Muscle layer of colon (tissue), 2 donors: ENCODE results near the gene REC114.

Experiments used
- H3K27ac ChIP-seq: one replicate; pipeline ENCODE4 v1.7.0; 2013; ENCODE audit warnings: low read depth, mild to moderate bottlenecking, low read length, moderate library complexity
- H3K27me3 ChIP-seq, 2 donors: one replicate each; pipeline ENCODE4 v1.7.0; 2013; ENCODE audit warnings: low read length in 2 of 2, mild to moderate bottlenecking in 2 of 2; ENCODE audit not compliant: insufficient read depth in 2 of 2, control insufficient read depth in 1 of 2
- H3K36me3 ChIP-seq: one replicate; pipeline ENCODE4 v1.7.0; 2013; ENCODE audit warnings: mild to moderate bottlenecking, low read length; ENCODE audit not compliant: insufficient read depth
- H3K4me1 ChIP-seq: one replicate; pipeline ENCODE4 v1.7.0; 2013; ENCODE audit warnings: mild to moderate bottlenecking, low read length; ENCODE audit not compliant: insufficient read depth
- H3K4me3 ChIP-seq, 2 donors: one replicate each; pipeline ENCODE4 v1.7.0; 2013; ENCODE audit warnings: low read length in 2 of 2, low read depth in 1 of 2, mild to moderate bottlenecking in 1 of 2, moderate library complexity in 1 of 2
- H3K9ac ChIP-seq: one replicate; pipeline ENCODE4 v1.7.0; 2013; ENCODE audit warnings: low read length
- H3K9me3 ChIP-seq: one replicate; pipeline ENCODE4 v1.7.0; 2013; ENCODE audit warnings: mild to moderate bottlenecking, low read length
- donor health status: abdominal sarcoma.
- donor health status: Adenocarcinoma of cecum.

Gene REC114

GRCh38 chr15:73493922-73494321 is 51.0 kb downstream of the REC114 start:
- Histone ChIP-seq H3K4me3 (no peak overlapping the region), H3K27ac (no peak overlapping the region), H3K9me3 (no peaks in the 10 kb centered on the region), H3K9ac (no peak overlapping the region), H3K36me3 (no peaks in the 10 kb centered on the region), H3K27me3 (no peaks in the 10 kb centered on the region), H3K4me1 (no peaks in the 10 kb centered on the region)

- Histone ChIP-seq H3K9me3 (no peaks in the 10 kb centered on the region), H3K9ac (no peak overlapping the region), H3K4me3 (no peak overlapping the region)
Observed at GRCh38 chr15:73495181-73495580, 52.2 kb downstream of the REC114 start.

GRCh38 chr15:73500696-73501095 is 57.7 kb downstream of the REC114 start:
- Histone ChIP-seq H3K27ac (no peak overlapping the region), H3K4me3 (no peak overlapping the region), H3K4me1 (no peaks in the 10 kb centered on the region), H3K27me3 (no peaks in the 10 kb centered on the region), H3K9me3 (no peaks in the 10 kb centered on the region), H3K36me3 (no peaks in the 10 kb centered on the region), H3K9ac (no peak overlapping the region)

More at GRCh38 chr15:73495181-73495580, 52.2 kb downstream of the REC114 start:
- Histone ChIP-seq H3K4me1 (no peaks in the 10 kb centered on the region), H3K27ac (no peak overlapping the region), H3K36me3 (no peaks in the 10 kb centered on the region), H3K27me3 (no peaks in the 10 kb centered on the region)

GRCh38 chr15:73504885-73505284 is 61.9 kb downstream of the REC114 start:
- Histone ChIP-seq H3K27ac (no peak overlapping the region), H3K9ac (no peak overlapping the region), H3K4me3 (no peak overlapping the region), H3K4me1 (no peaks in the 10 kb centered on the region), H3K9me3 (no peaks in the 10 kb centered on the region), H3K36me3 (no peaks in the 10 kb centered on the region), H3K27me3 (no peaks in the 10 kb centered on the region)

GRCh38 chr15:73515527-73515926 is 72.6 kb downstream of the REC114 start:
- Histone ChIP-seq H3K9me3 (no peaks in the 10 kb centered on the region), H3K4me1 (no peaks in the 10 kb centered on the region)

GRCh38 chr15:73517566-73517965 is 74.6 kb downstream of the REC114 start:
- no peak overlapping the region for H3K9ac ChIP-seq
- no peaks in the 10 kb centered on the region for H3K36me3 ChIP-seq
- H3K27ac ChIP-seq: no peak overlapping the region
- H3K4me1 ChIP-seq: no peaks in the 10 kb centered on the region
- no peaks in the 10 kb centered on the region for H3K9me3 ChIP-seq
- no peaks in the 10 kb centered on the region for H3K27me3 ChIP-seq
- H3K4me3 ChIP-seq: no peak overlapping the region

More at GRCh38 chr15:73515527-73515926, 72.6 kb downstream of the REC114 start:
- H3K4me3 ChIP-seq: no peak overlapping the region
- no peak overlapping the region for H3K27ac ChIP-seq
- no peaks in the 10 kb centered on the region for H3K27me3 ChIP-seq
- no peaks in the 10 kb centered on the region for H3K36me3 ChIP-seq
- no peak overlapping the region for H3K9ac ChIP-seq

- Histone ChIP-seq H3K27ac (no peak overlapping the region), H3K4me3 (no peak overlapping the region), H3K9me3 (no peaks in the 10 kb centered on the region), H3K36me3 (no peaks in the 10 kb centered on the region), H3K4me1 (no peaks in the 10 kb centered on the region), H3K27me3 (no peaks in the 10 kb centered on the region), H3K9ac (no peak overlapping the region)
Observed at GRCh38 chr15:73518180-73518862, 75.4 kb downstream of the REC114 start.

- no peaks in the 10 kb centered on the region for H3K4me1 ChIP-seq
- no peaks in the 10 kb centered on the region for H3K36me3 ChIP-seq
- H3K4me3 ChIP-seq: no peak overlapping the region
- H3K27ac ChIP-seq: no peak overlapping the region
- no peaks in the 10 kb centered on the region for H3K9me3 ChIP-seq
- H3K9ac ChIP-seq: no peak overlapping the region
- H3K27me3 ChIP-seq: no peaks in the 10 kb centered on the region
Observed at GRCh38 chr15:73518876-73519733, 76.1 kb downstream of the REC114 start.

GRCh38 chr15:73522011-73522410 is 79.0 kb downstream of the REC114 start:
- H3K36me3 ChIP-seq: no peaks in the 10 kb centered on the region
- H3K27ac ChIP-seq: no peak overlapping the region
- no peak overlapping the region for H3K9ac ChIP-seq
- H3K27me3 ChIP-seq: no peaks in the 10 kb centered on the region
- H3K9me3 ChIP-seq: no peaks in the 10 kb centered on the region
- no peaks in the 10 kb centered on the region for H3K4me1 ChIP-seq
- H3K4me3 ChIP-seq: no peak overlapping the region

GRCh38 chr15:73524919-73525318 is 82.0 kb downstream of the REC114 start:
- H3K27me3 ChIP-seq: no peaks in the 10 kb centered on the region
- no peaks in the 10 kb centered on the region for H3K9me3 ChIP-seq
- no peak overlapping the region for H3K4me3 ChIP-seq
- H3K27ac ChIP-seq: no peak overlapping the region
- H3K9ac ChIP-seq: no peak overlapping the region
- no peaks in the 10 kb centered on the region for H3K4me1 ChIP-seq
- H3K36me3 ChIP-seq: no peaks in the 10 kb centered on the region

- H3K9ac ChIP-seq: no peak overlapping the region
- no peaks in the 10 kb centered on the region for H3K9me3 ChIP-seq
- no peaks in the 10 kb centered on the region for H3K36me3 ChIP-seq
- no peaks in the 10 kb centered on the region for H3K27me3 ChIP-seq
- H3K4me3 ChIP-seq: no peak overlapping the region
- H3K4me1 ChIP-seq: no peaks in the 10 kb centered on the region
- no peak overlapping the region for H3K27ac ChIP-seq
Observed at GRCh38 chr15:73527598-73527997, 84.6 kb downstream of the REC114 start.
